GM19395 (cell line): ENCODE results near the gene ABT1.
A peak's percentile ranks its signal among the peaks of the same experiment; 100 is the strongest.

Experiments
- ATAC-seq: cut with Tn5 transposase; IDR thresholded peaks from one replicate; pipeline ENCODE4 v1.9.1; 2021; ENCODE audit warnings: mild to moderate bottlenecking, moderate library complexity; ENCODE audit not compliant: unreplicated experiment

The ABT1 gene

DNA sequence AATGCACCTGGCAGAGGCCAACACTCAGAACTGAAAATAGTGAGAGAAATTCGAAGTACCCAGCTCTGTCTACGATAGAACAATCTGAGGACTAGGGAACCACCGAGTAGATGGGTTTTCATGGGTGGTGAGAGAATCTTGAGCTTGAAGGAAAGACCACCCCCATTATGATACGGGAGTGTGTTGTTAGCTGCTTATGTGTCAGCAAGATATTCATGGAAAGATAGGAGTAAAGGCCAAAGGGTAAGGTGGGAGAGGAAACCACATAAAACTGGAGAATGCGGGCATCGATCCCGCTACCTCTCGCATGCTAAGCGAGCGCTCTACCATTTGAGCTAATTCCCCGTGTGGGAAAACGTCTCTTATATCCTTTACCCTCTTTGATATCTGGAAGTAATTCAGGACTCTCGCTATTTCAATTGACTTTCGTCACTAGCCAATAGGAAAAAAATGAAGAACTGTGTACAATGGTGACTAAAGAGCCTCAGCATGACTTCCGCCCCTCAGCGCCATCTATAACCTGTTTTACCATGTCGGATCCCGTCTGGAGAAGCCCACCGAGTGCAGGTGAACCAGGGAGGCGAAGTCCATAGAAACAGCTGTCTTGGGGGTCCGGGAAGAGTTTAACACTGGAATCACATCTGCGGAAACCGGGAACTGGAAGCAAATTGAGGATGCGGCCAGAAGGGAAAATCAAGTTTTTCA is 25.0 kb upstream of the ABT1 start:
- ATAC-seq: no peak

DNA sequence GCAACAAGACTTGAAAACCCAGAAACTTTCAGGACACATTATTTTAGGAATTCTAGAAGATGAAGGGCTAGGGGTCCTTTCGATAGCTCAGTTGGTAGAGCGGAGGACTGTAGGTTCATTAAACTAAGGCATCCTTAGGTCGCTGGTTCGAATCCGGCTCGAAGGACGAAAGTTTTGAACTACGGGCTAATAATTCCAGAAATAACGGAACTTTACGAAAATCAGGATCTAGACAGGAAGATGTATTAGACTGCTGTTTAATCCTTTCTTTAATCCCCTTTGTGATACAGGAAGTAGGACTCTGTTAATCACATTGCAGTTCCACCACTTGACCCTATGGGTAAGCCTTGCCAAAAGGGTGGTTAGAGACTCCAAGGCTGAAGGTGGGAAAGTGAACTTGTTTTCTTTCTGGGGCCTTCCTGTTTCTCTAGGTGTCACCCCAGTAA is 21.2 kb upstream of the ABT1 start:
- no peak for ATAC-seq

DNA sequence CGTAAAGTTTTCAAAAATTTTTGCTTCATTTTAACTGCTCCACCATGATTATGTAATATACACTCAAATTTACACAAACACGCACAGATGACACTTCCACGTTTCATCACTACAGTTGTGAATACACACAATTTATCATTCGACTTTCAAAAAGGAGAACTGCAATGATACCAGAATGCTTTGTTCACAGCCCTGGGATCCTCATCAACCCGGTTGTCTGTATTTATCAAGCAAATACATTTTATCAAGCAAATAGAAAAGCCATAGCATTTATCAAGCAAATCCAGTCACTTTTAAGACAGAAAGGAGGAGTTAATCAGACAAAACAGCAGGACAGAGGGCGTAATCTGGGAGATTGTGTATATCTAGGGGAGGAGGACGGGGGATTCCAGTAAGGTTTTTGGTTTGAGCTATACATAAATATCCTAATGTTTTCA is 20.3 kb upstream of the ABT1 start:
- ATAC-seq: no peak

DNA sequence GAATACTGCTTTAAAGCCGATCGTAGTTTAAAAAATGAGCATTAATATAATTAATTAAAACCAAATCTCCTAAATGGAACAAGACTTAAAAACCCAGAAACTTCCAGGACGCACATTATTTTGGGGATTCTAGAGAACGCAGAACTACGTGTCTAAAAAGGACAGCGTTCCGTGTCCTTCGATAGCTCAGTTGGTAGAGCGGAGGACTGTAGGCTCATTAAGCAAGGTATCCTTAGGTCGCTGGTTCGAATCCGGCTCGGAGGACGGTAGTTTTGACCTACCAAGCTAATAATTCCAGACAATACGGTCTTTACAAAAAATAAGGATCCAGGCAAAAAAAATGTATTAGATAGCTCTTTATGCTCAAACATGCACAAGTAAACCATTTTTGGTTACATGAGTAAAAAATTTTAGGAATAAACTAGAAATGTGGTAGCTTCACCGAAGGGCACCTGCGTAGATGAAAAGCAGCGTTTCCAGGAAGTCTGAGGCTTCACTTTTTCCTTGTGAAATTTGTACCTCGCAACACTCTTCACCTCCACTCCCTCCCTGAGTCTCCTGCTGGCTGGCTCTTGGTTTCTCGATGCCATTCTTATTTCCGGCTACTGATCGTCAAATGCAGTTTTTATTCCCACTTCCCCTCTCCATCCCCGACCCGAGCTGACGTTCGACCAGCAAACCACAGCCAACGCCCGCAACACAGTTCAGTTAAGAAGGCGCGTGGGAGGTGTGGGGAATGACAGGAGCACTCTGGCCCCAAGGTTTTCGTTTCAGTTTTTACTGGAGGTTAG is 19.6 kb upstream of the ABT1 start:
- ATAC-seq: no peak

DNA sequence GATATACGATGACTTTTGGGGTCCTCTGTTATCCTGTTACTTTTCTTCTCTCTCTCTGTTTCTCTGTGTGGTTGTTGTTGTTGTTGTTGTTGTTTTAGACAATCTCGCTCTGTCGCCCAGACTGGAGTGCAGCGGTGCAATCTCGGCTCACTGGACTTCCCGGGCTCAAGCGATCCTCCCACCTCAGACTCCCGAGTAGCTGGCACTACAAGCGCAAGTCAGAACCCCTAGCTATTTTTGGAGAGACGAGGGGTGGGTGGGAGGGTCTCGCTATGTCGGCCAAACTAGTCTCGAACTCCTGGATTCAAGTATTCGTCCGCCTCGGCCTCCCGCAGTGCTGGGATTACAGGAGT is 19.1 kb upstream of the ABT1 start:
- ATAC-seq: no peak

- ATAC-seq: no peak
Measured at GRCh38 chr6:26578279-26578678, 18.5 kb upstream of the ABT1 start.

DNA sequence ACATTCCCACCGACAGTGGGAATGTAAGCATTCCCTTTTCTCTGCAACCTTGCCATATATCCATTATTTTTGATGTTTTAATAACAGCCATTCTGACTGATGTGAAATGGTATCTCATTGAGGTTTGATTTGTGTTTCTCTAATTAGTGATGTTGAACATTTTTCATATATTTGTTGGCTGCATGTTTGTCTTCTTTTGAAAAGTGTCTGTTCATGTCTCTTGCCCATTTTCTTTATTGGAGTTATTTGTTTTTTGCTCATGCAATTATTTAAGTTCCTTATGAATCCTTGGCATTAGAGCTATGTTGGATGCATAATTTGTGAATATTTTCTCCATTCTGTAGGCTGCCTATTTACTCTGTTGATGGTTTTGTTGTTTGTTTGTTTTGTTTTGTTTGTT is 18.0 kb upstream of the ABT1 start:
- ATAC-seq: no peak

- ATAC-seq: no peak
Measured at GRCh38 chr6:26581164-26581915, 15.4 kb upstream of the ABT1 start.

- ATAC-seq: no peak
Measured at GRCh38 chr6:26588965-26589364, 7.8 kb upstream of the ABT1 start.

DNA sequence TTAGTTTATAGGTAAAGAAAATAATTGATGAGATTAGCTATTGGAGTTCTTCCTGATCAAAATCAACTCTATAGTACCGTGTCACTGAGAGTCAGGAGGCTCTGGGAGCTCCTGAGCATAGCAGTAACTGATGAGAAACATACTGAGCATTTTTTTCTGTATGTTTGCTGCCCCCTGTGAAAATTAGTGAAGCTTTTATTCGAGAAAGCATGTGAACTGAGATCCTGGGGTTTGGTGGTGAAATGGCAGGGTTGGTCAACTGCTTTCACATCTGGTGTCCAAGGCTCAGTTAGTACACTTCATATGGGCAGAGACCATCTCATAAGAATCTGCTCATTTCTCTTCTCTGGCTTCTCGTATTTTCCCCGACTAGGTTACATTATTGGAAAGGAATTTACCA is 4.1 kb upstream of the ABT1 start:
- ATAC-seq: no peak

DNA sequence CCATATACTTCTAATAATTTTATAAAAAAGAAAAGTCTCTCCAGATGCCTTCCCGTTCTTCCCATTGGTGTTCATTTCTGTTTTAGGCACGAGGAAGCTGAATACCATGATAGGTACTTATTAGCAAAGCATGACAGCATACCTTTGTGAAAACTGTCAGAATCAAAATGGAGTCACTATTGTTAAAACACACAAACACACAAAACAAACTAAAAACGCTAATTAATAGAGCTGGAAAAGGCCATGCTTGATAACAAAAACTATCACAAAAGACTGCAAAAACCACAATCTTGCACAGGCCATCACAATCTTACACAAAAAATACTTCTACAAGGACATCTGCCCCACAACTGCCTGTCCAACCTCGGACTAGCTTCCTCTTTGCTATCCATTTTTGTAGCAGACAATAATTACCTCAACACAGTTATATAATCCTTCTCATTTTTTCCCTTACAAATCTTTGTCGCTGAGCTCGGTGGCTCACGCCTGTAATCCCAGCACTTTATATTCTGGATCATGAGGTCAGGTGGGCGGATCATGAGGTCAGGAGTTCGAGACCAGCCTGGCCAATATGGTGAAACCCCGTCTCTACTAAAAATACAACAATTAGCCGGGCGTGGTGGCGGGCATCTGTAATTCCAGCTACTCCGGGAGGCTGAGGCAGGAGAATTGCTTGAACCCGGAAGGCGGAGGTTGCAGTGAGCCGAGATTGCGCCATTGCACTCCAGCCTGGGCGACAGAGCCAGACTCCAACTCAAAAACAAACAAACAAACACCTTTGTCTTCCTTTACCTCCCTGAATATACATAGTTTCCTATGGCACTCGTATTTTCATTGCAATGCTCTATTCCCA is 3.2 kb upstream of the ABT1 start:
- ATAC-seq: no peak

DNA sequence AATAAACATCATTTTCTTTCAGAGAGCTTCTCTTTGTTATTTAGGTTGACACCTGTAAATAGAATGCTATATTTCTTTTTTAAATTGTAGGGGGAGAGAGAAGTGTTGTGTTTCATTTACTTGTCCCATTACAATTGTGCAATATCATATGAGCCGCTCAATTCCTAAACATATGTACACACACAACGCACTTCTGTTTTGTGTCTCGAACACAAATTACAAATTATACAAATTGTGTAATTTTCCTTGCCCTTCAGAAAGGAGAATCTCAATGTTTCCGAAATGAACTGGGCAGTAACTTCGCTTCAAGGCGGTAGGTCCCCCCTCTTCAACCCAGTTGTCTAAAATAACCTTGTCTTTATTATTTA is 2.6 kb upstream of the ABT1 start:
- ATAC-seq: no peak

GRCh38 chr6:26594730-26595632 is 1.8 kb upstream of the ABT1 start:
- ATAC-seq: no peak

DNA sequence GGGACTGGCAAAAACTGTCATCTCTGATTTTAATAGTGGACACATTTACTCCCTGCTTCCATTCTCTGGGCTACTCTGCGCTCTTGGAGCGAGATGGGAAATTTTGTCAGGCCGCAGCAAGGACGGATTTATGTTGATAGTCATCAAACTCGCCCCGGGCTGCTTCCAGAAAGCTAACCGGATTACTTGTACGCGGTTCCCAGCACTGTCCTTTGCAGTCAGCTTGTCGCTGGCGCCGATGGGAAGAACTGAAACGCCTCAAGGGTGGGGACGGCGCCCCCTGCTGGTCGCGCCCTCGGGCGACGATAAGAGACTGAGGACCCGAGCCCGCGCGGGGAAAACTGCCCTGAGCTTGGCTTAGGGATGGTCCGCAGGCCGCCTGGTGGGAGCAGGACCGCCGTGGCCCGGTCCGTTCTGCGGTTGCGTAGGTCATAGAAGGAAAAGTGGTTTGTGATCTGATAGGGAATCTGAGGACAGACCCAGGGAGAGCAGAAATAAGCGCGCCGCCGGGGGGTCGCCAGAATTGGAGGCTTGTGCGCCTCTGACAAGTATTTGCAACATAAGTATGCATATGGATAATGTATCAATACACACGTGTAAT is 984 bp upstream of the ABT1 start:
- peak; percentile 63 for ATAC-seq

- no peak for ATAC-seq
Measured at GRCh38 chr6:26597389-26597766, 625 bp downstream of the ABT1 start.

- no peak for ATAC-seq
Measured at GRCh38 chr6:26597821-26598220, 1.1 kb downstream of the ABT1 start.

DNA sequence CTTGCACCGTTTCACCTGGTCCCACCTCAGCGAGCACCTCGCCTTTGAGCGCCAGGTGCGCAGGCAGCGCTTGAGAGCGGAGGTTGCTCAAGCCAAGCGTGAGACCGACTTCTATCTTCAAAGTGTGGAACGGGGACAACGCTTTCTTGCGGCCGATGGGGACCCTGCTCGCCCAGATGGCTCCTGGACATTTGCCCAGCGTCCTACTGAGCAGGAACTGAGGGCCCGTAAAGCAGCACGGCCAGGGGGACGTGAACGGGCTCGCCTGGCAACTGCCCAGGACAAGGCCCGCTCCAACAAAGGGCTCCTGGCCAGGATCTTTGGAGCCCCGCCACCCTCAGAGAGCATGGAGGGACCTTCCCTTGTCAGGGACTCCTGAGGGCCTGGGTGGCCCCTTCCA is 1.5 kb downstream of the ABT1 start:
- no peak for ATAC-seq

- no peak for ATAC-seq
Measured at GRCh38 chr6:26599134-26599533, 2.4 kb downstream of the ABT1 start.

- no peak for ATAC-seq
Measured at GRCh38 chr6:26599591-26599990, 2.8 kb downstream of the ABT1 start.

DNA sequence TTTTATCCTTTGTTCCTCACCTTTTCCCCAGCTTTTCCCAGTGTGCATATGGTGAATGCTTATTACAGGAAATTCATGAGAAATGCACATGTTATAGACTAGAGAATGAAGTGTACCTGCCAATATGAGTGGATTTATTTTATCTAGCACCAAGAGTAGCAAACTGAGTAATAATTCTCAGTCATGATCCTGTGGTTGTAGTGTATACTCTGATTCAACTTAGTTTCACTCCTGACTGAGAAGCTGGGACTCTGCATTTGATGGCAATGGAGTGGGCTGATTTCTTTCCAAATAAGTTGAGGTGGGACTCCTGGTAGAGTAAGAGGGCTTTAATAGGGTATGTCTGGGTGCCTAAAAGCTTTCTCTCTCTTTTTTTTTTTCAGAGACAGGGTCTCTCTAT is 4.0 kb downstream of the ABT1 start:
- no peak for ATAC-seq
